Osteoblast (primary cell): ENCODE results near the gene CPEB3. TPM values are rescaled to one million over a fixed set of nuclear protein-coding genes. Genes with fewer than 3 reads are reported as not detected.

Experiments used
- DNase-seq: peaks from one replicate; pipeline ENCODE4 v3.0.0; 2011; ENCODE audit warnings: low spot score, mixed read lengths; ENCODE audit not compliant: insufficient read length; ENCODE audit errors: missing footprints
- H2AFZ ChIP-seq: 2 replicates; pipeline ENCODE4 v1.6.0; 2011; ENCODE audit warnings: mild to moderate bottlenecking, low read length
- H3K27ac ChIP-seq: 2 replicates; pipeline ENCODE4 v1.5.1; 2011; ENCODE audit warnings: mild to moderate bottlenecking, low read depth, low read length, moderate library complexity
- H3K27me3 ChIP-seq: 2 replicates; pipeline ENCODE4 v1.6.0; 2012; ENCODE audit warnings: mild to moderate bottlenecking, control low read depth, inconsistent platforms, low read length, moderate library complexity; ENCODE audit not compliant: insufficient read depth
- H3K36me3 ChIP-seq: 2 replicates; pipeline ENCODE4 v1.5.1; 2011; ENCODE audit warnings: mild to moderate bottlenecking, low read length, control low read depth, moderate library complexity; ENCODE audit not compliant: insufficient read depth
- H3K4me1 ChIP-seq: 2 replicates; pipeline ENCODE4 v1.5.1; 2011; ENCODE audit warnings: mild to moderate bottlenecking, low read length, control low read depth, moderate library complexity; ENCODE audit not compliant: insufficient read depth
- H3K4me2 ChIP-seq: 2 replicates; pipeline ENCODE4 v1.6.0; 2011; ENCODE audit warnings: mild to moderate bottlenecking, low read length; ENCODE audit not compliant: insufficient read depth
- H3K4me3 ChIP-seq: fragments of 200-600 bp; sonication (generic); 3 replicates; pipeline ENCODE4 v1.5.1; 2012; ENCODE audit warnings: mild to moderate bottlenecking, low read length, inconsistent platforms; ENCODE audit not compliant: insufficient read depth
- H3K79me2 ChIP-seq: 2 replicates; pipeline ENCODE4 v1.6.0; 2012; ENCODE audit warnings: mild to moderate bottlenecking, low read length, control low read depth, inconsistent platforms; ENCODE audit not compliant: insufficient read depth
- H3K9me3 ChIP-seq: 2 replicates; pipeline ENCODE4 v1.5.1; 2011; ENCODE audit warnings: low read depth, low read length, control low read depth
- H4K20me1 ChIP-seq: 2 replicates; pipeline ENCODE4 v1.6.0; 2012; ENCODE audit warnings: mild to moderate bottlenecking, low read length, control low read depth; ENCODE audit not compliant: insufficient read depth
- total RNA-seq: library from RNA; depleted of rRNA; stranded (reverse); fragments of >200 nt; gene quantifications from 2 replicates; pipeline ENCODE4 v1.2.3, GENCODE V29; 2012
- TF ChIP-seq, protein P1 (sequence below): IDR thresholded peaks from 2 replicates; pipeline ENCODE4 v1.5.1; 2011; ENCODE audit warnings: mild to moderate bottlenecking, low read depth, low read length, moderate library complexity; ENCODE audit errors: extremely low read depth

The CPEB3 gene
- total RNA-seq, 1 donor: 1.1 TPM

DNA sequence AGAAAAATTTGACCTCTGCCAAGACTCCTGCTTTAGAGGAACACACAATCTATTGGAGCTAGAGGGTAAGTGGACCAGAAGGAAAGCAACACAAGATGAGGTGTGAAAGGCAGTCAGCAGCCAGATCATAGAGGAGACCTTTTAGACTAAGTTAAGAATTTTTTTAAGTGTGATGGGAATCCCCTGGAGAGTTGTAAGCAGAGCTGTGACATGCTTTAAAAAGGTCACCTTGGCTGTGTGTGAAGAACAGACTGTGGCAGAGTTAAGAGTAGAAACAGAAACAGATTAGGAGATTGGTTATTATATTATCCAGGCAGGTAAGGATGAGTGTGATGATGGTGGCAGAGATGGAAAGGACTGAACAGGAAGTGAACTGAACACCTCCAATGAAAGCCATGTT, 23.5 kb downstream of the CPEB3 start:
- Histone ChIP-seq H2AFZ (no peak overlapping the region), H3K27me3 (no peaks in the 10 kb centered on the region), H4K20me1 (no peaks in the 10 kb centered on the region), H3K27ac (no peak overlapping the region), H3K4me1 (no peaks in the 10 kb centered on the region), H3K9me3 (no peaks in the 10 kb centered on the region), H3K79me2 (no peaks in the 10 kb centered on the region), H3K4me3 (no peak overlapping the region), H3K36me3 (no peaks in the 10 kb centered on the region), H3K4me2 (no peak overlapping the region)
- no peak for DNase-seq
- TF ChIP-seq, protein P1, sequence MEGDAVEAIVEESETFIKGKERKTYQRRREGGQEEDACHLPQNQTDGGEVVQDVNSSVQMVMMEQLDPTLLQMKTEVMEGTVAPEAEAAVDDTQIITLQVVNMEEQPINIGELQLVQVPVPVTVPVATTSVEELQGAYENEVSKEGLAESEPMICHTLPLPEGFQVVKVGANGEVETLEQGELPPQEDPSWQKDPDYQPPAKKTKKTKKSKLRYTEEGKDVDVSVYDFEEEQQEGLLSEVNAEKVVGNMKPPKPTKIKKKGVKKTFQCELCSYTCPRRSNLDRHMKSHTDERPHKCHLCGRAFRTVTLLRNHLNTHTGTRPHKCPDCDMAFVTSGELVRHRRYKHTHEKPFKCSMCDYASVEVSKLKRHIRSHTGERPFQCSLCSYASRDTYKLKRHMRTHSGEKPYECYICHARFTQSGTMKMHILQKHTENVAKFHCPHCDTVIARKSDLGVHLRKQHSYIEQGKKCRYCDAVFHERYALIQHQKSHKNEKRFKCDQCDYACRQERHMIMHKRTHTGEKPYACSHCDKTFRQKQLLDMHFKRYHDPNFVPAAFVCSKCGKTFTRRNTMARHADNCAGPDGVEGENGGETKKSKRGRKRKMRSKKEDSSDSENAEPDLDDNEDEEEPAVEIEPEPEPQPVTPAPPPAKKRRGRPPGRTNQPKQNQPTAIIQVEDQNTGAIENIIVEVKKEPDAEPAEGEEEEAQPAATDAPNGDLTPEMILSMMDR: no peak

DNA sequence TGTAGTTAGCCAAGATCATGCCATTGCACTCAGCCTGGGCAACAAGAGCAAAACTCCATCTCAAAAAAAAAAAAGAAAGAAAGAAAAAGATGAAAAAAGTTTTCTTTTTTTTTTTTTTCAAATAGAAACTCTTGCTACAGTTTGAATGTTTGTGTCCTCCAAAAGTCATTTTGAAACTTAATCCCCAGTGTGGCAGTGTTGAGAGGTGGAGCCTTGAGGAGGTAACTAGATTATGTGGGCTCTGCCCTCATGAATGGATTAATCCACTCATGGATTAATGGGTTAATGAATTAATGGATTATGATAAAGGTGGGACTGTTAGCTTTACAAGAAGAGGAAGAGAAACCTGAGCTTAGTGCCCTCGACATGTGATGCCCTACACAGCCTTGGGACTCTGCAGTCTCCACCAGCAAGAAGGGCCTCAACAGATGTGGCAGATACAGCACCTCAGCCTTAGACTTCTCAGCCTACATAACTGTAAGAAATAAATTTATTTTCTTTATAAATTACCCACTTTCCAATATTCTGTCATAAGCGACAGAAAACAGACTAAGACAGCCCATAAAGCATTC, 25.1 kb downstream of the CPEB3 start:
- no peak for DNase-seq
- Histone ChIP-seq H3K4me2 (no peak overlapping the region), H2AFZ (no peak overlapping the region), H3K36me3 (no peaks in the 10 kb centered on the region), H3K27ac (no peak overlapping the region), H3K9me3 (no peaks in the 10 kb centered on the region), H3K79me2 (no peaks in the 10 kb centered on the region), H3K4me3 (no peak overlapping the region), H4K20me1 (no peaks in the 10 kb centered on the region), H3K4me1 (no peaks in the 10 kb centered on the region), H3K27me3 (no peaks in the 10 kb centered on the region)
- TF ChIP-seq, protein P1: no peak

DNA sequence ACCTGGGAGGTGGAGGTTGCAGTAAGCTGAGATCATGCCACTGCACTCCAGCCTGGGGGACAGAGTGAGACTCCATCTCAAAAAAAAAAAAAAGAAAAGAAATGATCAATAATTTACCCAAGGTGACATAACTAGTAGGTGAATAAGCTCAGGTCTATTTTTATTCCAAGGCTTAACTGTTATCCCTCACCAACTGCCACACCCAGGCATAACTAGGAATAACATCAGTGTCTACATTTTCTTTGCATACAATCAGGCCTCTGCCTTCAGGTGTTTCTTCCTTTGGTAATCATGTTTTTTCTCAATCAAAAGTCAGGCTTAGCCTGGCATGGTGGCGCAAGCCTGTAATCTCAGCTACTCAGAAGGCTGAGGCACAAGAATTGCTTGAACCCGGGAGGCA, 26.6 kb downstream of the CPEB3 start:
- Histone ChIP-seq H3K4me3 (no peak overlapping the region), H3K4me2 (no peak overlapping the region), H3K36me3 (no peaks in the 10 kb centered on the region), H3K27ac (no peak overlapping the region), H2AFZ (no peak overlapping the region), H3K4me1 (no peaks in the 10 kb centered on the region), H3K27me3 (no peaks in the 10 kb centered on the region), H3K9me3 (no peaks in the 10 kb centered on the region), H3K79me2 (no peaks in the 10 kb centered on the region), H4K20me1 (no peaks in the 10 kb centered on the region)
- TF ChIP-seq, protein P1: no peak
- DNase-seq: no peak

DNA sequence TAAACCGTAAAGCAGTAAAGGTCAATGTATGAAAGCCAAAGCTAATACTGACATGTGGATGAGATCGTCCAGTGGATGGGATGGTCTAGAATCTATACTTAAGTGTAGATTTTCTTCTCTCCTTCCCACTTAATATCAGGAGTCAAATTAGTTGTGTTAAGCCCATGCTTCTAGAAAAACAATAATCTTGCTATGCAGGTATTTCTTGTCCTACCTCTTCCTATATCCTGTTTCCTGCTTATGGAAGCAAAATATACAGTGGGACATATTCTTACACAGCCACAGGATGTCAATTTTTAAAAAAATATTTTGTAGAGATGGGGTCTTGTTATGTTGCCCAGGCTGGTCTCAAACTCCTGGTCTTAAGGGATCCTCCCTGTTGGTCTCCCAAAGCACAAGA, 27.5 kb downstream of the CPEB3 start:
- Histone ChIP-seq H3K4me1 (no peaks in the 10 kb centered on the region), H3K27ac (no peak overlapping the region), H4K20me1 (no peaks in the 10 kb centered on the region), H3K27me3 (no peaks in the 10 kb centered on the region), H3K79me2 (no peaks in the 10 kb centered on the region), H2AFZ (no peak overlapping the region), H3K4me3 (no peak overlapping the region), H3K36me3 (no peaks in the 10 kb centered on the region), H3K9me3 (no peaks in the 10 kb centered on the region), H3K4me2 (no peak overlapping the region)
- no peak for DNase-seq
- TF ChIP-seq, protein P1: no peak
